Medulla oblongata (tissue), 1 donor: ENCODE measurements around the gene LRRC61.
"Not testable (repeated sequence)": the region's sequence is repeated elsewhere in the genome, so short reads cannot be mapped to it uniquely, and the experiment has no call there.

Source experiments
- DNase-seq: peaks from one replicate; pipeline ENCODE4 v3.0.0-alpha.2; 2015; ENCODE audit errors: extremely low spot score

LRRC61 gene

DNA sequence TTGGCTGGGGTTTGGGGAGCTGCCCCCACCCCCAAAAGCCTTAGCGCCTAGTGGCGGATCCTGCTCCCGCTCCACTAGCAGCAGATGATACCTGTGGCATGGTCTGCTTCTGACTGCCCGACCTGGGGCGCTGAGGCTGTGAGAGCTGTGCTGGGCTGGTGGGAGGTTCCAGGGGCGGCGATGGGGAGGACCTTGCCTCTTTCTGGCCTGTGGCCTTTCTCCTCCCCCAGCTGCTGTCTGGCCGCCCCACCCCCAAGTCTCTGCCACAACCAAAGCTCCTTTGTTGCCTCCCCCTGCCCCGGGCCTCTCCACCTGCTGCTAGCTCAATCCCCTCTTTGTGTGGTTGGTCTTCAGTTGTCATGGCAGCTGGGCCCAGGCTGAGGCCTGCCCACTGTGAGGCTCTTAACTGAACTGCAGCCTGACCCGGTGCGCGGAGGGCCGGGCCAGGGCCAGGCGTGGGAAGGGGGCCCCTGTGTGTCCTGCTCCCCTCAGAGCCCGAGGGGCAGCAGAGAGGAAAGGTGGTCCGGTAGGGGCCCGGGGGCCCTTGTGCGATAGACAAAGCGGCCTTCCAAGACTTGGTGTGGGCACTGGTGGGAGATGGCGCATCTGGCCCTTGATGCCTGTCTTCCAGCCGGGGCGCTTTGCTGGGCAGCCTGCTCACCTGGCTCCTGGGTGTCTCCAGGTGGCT is 60.7 kb downstream of the LRRC61 start:
- peak; percentile 97 for DNase-seq

DNA sequence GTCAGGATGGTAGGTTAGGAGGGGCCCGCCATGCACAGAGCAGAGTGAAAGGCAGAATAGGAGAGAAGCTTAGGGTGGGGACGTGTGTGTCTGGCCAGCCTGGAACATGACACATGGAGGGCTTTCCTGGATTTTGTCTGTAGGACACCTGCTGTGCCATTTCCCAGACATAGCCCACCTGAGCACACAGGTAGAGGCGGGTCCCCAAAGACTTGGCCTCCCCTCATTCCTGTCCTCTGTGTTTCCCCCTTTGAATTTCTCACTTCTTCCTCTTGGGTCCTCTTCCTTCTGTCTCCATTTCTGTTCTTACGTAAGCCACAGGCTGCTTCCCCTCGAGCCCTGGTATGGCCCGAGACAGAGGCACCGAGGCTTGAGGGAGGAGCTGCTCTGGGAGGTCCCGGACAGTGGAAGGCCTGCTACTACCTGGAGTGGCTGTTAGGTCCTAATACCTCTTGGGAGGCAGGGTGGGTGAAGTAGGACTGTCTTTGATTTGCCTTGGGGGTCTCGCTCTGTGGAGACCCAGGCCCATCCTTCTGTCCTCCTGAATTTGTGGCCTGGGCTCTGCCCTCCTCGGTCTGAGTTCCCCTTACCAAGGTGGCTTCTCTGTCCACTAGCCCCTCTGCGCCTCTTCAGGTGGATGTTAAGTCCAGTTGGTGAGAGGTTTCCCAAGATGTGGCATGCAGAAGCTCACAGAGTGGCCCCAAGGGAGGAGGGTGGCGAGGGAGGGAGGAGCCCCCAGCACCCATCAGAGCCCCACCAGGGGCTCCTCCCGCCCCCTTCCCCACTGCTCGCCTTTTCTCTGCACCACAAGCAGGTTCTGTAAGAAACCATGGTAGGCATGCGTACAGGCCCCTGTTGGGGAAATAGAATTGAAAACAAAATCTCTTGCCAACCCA is 61.5 kb downstream of the LRRC61 start:
- DNase-seq: no peak

DNA sequence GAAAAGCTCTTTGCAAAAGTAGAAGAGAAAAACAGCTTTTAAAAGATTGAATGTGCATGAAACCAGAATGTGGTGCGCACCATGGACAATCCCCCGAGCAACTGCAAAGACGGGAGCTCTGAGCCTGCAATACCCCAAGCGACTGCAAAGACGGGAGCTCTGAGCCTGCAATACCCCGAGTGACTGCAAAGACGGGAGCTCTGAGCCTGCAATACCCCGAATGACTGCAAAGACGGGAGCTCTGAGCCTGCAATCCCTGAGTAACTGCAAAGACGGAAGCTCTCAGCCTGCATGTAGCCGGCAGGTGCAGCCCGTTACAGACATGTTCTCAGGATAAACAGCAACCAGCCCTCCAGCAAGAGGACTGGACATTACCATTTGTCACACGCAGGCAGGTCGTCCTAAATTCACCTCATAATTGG is 62.2 kb downstream of the LRRC61 start:
- no peak for DNase-seq

DNA sequence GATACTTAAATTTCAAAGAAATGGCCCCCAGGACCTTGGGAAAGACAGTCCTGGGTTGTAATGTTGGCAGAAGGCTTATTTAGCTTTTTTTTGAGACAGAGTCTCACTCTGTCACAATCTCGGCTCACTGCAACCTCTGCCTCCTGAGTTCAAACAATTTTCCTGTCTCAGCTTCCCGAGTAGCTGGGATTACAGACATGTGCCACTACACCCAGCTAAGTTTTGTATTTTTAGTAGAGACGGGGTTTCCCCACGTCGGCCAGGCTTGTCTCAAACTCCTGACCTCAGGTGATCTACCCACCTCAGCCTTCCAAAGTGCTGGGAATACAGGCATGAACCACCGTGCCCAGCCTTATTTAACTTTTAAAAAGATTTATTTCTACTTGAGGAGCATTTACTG is 62.7 kb downstream of the LRRC61 start:
- not testable (repeated sequence) for DNase-seq
